Smooth muscle cell (in vitro differentiated cells): Measurements from ENCODE around the gene WDPCP. TPM values are rescaled to one million over a fixed set of nuclear protein-coding genes. Genes with fewer than 3 reads are reported as not detected.
"Not testable (repeated sequence)": the region's sequence is repeated elsewhere in the genome, so short reads cannot be mapped to it uniquely, and the experiment has no call there.

Experiments used
- DNase-seq: peaks from one replicate; lab custom pipeline; 2025; ENCODE audit not compliant: unreplicated experiment; lab: John Stamatoyannopoulos, UW
- H2AFZ ChIP-seq: fragments of 200-600 bp; sonication (generic); 2 replicates; pipeline ENCODE4 v1.6.0; 2016; ENCODE audit warnings: antibody characterized with exemption, low read depth, mild to moderate bottlenecking
- H3F3A ChIP-seq: fragments of 200-600 bp; sonication (generic); 2 replicates; pipeline ENCODE4 v1.6.0; 2017; ENCODE audit warnings: antibody characterized with exemption, low read depth
- H3K27ac ChIP-seq: fragments of 200-600 bp; sonication (generic); 2 replicates; pipeline ENCODE4 v1.5.1; 2016; ENCODE audit warnings: low read depth, mild to moderate bottlenecking
- H3K27me3 ChIP-seq: fragments of 200-600 bp; sonication (generic); 2 replicates; pipeline ENCODE4 v1.6.1; 2016; ENCODE audit warnings: low read depth, mild to moderate bottlenecking
- H3K36me3 ChIP-seq: fragments of 200-600 bp; sonication (generic); 2 replicates; pipeline ENCODE4 v1.5.1; 2016; ENCODE audit warnings: low read depth
- H3K4me1 ChIP-seq: fragments of 200-600 bp; sonication (generic); 2 replicates; pipeline ENCODE4 v1.5.1; 2016; ENCODE audit warnings: low read depth
- H3K4me2 ChIP-seq: fragments of 200-600 bp; sonication (generic); 2 replicates; pipeline ENCODE4 v1.6.0; 2016; ENCODE audit warnings: mild to moderate bottlenecking
- H3K4me3 ChIP-seq: fragments of 200-600 bp; sonication (generic); 2 replicates; pipeline ENCODE4 v1.5.1; 2016; ENCODE audit warnings: mild to moderate bottlenecking
- H3K79me2 ChIP-seq: fragments of 200-600 bp; sonication (generic); 2 replicates; pipeline ENCODE4 v1.6.0; 2016; ENCODE audit warnings: low read depth, mild to moderate bottlenecking
- H3K9ac ChIP-seq: fragments of 200-600 bp; sonication (generic); 2 replicates; pipeline ENCODE4 v1.6.0; 2016; ENCODE audit warnings: low read depth
- H3K9me3 ChIP-seq: fragments of 200-600 bp; sonication (generic); replicated peaks from 2 replicates; pipeline ENCODE4 v1.5.1; 2016; ENCODE audit warnings: low read depth
- H4K20me1 ChIP-seq: fragments of 200-600 bp; sonication (generic); 2 replicates; pipeline ENCODE4 v1.6.0; 2016; ENCODE audit warnings: low read depth
- WGBS: methylation state at CpG from one replicate; pipeline ENCODE4 v1.1.7; 2016; ENCODE audit warnings: low lambda C conversion rate; 5-methylcytosine and 5-hydroxymethylcytosine counted together
- polyA plus RNA-seq: library from polyadenylated mRNA; unstranded; fragments of >200 nt; fragmentation: Nextera tagmentation; extraction: Ambion mirVana; gene quantifications from 2 replicates; pipeline ENCODE4 v1.2.1, GENCODE V29; 2016
- total RNA-seq: library from RNA; depleted of rRNA; stranded (reverse); fragments of >200 nt; gene quantifications from 2 replicates; pipeline ENCODE4 v1.2.3, GENCODE V29; 2014
- TF ChIP-seq, protein P1 (sequence below): fragments of 200-600 bp; sonication (generic); IDR thresholded peaks from 2 replicates; pipeline ENCODE4 v1.5.1; 2017; ENCODE audit warnings: borderline replicate concordance, mild to moderate bottlenecking, antibody characterized with exemption; ENCODE audit not compliant: insufficient read depth, poor library complexity, severe bottlenecking

The WDPCP gene
- total and polyA plus RNA-seq, 2 experiments from 2014 or later: 7.5 to 8.1 TPM

DNA sequence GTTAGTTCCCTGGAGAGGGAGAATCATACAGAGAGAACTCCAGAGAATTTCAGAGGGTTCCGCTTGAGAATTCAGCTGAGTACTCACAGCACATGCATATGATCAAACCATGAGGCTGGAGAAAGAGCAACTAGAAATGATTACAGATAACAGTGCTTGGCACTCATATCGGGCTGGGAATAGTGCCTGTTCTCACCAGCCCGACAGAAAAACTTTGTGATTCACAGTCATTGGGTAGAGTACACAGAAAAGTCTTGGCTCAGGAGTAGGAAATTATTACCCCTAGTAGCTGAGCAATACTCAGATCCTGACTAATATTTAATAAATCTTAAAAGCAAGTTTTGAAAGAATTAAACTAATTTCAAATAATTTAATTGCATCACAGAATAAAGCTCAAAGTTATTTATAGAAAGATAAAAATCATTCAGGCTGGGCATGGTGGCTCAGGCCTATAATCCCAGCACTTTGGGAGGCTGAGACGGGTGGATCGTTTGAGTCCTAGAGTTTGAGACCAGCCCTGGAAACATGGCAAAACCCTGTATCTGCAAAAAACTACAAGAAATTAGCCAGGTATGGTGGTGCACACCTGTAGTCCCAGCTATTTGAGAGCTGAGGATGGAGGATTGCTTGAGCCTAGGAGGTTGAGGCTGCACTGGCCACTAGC, 6.8 kb downstream of the WDPCP start:
- Histone ChIP-seq H3F3A (no peaks in the 10 kb centered on the region), H3K36me3 (no peaks in the 10 kb centered on the region), H3K9me3 (no peaks in the 10 kb centered on the region), H3K9ac (no peak overlapping the region), H4K20me1 (peaks cover 3% of the 10 kb centered on the region), H2AFZ (no peak overlapping the region), H3K79me2 (peaks cover 64% of the 10 kb centered on the region), H3K27me3 (no peaks in the 10 kb centered on the region), H3K27ac (no peak overlapping the region), H3K4me3 (no peak overlapping the region), H3K4me2 (no peak overlapping the region), H3K4me1 (no peaks in the 10 kb centered on the region)
- TF ChIP-seq, protein P1, sequence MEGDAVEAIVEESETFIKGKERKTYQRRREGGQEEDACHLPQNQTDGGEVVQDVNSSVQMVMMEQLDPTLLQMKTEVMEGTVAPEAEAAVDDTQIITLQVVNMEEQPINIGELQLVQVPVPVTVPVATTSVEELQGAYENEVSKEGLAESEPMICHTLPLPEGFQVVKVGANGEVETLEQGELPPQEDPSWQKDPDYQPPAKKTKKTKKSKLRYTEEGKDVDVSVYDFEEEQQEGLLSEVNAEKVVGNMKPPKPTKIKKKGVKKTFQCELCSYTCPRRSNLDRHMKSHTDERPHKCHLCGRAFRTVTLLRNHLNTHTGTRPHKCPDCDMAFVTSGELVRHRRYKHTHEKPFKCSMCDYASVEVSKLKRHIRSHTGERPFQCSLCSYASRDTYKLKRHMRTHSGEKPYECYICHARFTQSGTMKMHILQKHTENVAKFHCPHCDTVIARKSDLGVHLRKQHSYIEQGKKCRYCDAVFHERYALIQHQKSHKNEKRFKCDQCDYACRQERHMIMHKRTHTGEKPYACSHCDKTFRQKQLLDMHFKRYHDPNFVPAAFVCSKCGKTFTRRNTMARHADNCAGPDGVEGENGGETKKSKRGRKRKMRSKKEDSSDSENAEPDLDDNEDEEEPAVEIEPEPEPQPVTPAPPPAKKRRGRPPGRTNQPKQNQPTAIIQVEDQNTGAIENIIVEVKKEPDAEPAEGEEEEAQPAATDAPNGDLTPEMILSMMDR: no peak
- 73% methylated on average over 5 of the region's 5 CpGs for WGBS
- no peak for DNase-seq

DNA sequence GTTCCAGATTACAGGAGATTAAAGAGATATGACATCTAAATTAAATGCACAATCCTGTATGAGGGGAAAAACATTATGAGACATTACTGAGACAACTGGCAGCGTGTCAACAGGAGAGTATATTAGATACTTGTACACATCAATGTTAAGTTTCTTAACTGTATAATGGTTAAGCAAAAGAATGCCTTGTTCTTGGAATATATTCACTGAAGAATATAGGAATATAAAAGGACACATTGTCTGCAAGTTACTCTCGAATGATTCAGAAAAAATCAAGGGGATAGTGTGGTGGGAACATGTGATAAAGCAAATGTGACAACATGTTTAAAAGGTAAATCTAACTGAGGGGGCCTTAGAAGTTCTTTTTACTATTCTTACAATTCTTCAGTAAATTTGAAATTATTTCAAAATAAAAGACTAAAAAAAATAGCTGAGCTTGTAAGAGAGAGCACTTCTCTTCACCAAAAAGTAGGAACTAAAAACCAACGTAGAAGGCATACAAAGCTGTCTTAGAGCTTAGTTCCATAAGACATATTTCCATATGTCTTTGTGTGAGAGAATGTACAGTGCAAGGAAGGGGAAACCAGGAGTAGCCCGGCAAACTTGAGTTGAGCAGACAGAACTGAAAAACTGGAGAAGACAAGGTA, 7.5 kb downstream of the WDPCP start:
- no peaks in the 10 kb centered on the region for H3K27me3 ChIP-seq
- no peak overlapping the region for H2AFZ ChIP-seq
- no peak overlapping the region for H3K27ac ChIP-seq
- peaks cover 3% of the 10 kb centered on the region for H4K20me1 ChIP-seq
- WGBS: 89% methylated on average over 4 of the region's 4 CpGs
- TF ChIP-seq, protein P1: no peak
- no peak overlapping the region for H3K9ac ChIP-seq
- H3K9me3 ChIP-seq: no peaks in the 10 kb centered on the region
- peaks cover 62% of the 10 kb centered on the region for H3K79me2 ChIP-seq
- no peaks in the 10 kb centered on the region for H3K4me1 ChIP-seq
- H3K36me3 ChIP-seq: no peaks in the 10 kb centered on the region
- no peak for DNase-seq
- no peak overlapping the region for H3K4me3 ChIP-seq
- H3F3A ChIP-seq: no peaks in the 10 kb centered on the region
- no peak overlapping the region for H3K4me2 ChIP-seq

DNA sequence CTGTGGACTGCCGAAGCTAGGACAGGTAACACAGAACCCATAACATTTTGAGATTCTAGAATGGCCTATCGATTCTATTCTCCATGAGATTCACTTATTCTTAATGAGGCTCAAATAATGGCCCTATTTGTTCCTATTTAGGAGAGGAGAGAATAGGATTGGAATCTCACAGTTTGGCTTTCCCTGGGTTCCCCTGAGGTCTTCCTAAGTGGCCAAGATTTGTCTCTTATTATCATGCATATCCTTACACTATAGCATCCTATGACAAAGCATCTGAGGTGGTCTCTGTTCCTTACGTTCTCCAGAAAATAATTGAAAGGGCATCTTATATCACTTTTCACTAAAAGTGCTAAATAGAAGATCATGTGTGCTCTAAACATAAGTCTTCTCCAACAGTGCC, 9.5 kb downstream of the WDPCP start:
- TF ChIP-seq, protein P1: no peak
- no peaks in the 10 kb centered on the region for H3K27me3 ChIP-seq
- no peak overlapping the region for H3K4me3 ChIP-seq
- no peak overlapping the region for H3K4me2 ChIP-seq
- WGBS: 98% methylated on average over 3 of the region's 3 CpGs
- H3K9ac ChIP-seq: no peak overlapping the region
- no peak overlapping the region for H2AFZ ChIP-seq
- no peaks in the 10 kb centered on the region for H3F3A ChIP-seq
- H4K20me1 ChIP-seq: peaks cover 3% of the 10 kb centered on the region
- H3K36me3 ChIP-seq: no peaks in the 10 kb centered on the region
- no peaks in the 10 kb centered on the region for H3K4me1 ChIP-seq
- DNase-seq: no peak
- no peaks in the 10 kb centered on the region for H3K9me3 ChIP-seq
- H3K27ac ChIP-seq: no peak overlapping the region
- H3K79me2 ChIP-seq: peaks cover 55% of the 10 kb centered on the region

DNA sequence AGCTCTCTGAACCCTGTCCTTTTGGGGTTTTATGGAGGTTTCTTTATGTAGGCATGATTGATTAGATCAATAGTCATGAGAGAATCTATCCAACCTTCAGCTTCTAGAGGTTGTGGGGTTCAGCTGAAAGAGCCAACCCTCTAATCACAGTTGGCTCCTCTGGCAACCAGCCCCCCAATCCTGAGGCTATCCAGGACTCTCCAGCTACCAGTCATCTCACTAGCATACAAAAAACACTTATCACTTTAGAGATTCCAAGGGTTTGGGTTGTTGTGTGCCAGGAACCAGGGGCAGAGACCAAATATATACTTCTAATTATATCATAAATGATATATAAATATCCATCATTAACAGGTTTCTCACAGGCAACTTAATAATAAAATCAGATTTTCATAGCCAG, 11.7 kb downstream of the WDPCP start:
- no peaks in the 10 kb centered on the region for H3K4me1 ChIP-seq
- peaks cover 3% of the 10 kb centered on the region for H4K20me1 ChIP-seq
- H3K4me3 ChIP-seq: no peak overlapping the region
- no peaks in the 10 kb centered on the region for H3K27me3 ChIP-seq
- no peak overlapping the region for H2AFZ ChIP-seq
- H3K36me3 ChIP-seq: no peaks in the 10 kb centered on the region
- no peak overlapping the region for H3K27ac ChIP-seq
- no peak overlapping the region for H3K4me2 ChIP-seq
- no peak for DNase-seq
- TF ChIP-seq, protein P1: no peak
- no peak overlapping the region for H3K9ac ChIP-seq
- H3K9me3 ChIP-seq: no peaks in the 10 kb centered on the region
- no peaks in the 10 kb centered on the region for H3F3A ChIP-seq
- peaks cover 37% of the 10 kb centered on the region for H3K79me2 ChIP-seq

DNA sequence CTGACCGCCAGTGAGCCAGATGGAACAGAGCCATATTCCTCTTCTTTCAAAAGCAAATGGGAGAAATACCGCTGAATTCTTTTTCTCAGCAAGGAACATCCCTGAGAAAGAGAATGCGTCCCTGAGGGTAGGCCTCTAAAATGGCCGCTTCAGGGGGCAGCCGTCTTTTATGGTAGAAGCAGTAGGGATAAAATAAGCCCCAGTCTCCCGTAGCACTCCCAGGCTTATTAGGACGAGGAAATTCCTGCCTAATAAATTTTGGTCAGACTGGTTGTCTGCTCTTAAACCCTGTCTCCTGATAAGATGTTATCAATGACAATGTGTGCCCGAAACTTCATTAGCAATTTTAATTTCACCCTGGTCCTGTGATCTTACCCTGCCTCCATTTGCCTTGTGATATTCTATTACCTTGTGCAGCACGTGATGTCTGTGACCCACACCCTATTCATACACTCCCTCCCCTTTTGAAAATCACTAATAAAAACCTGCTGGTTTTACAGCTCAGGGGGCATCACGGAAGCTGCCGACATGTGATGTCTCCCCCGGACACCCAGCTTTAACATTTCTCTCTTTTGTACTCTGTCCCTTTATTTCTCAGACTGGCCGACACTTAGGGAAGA, 14.4 kb downstream of the WDPCP start:
- not testable (repeated sequence) for H3K36me3 ChIP-seq, H3K9ac ChIP-seq, H3K4me1 ChIP-seq, H3K27ac ChIP-seq, H3F3A ChIP-seq, H4K20me1 ChIP-seq, H3K27me3 ChIP-seq, DNase-seq, H3K4me3 ChIP-seq, H3K4me2 ChIP-seq, H2AFZ ChIP-seq, H3K9me3 ChIP-seq
- WGBS: 86% methylated on average over 13 of the region's 13 CpGs
- H3K79me2 ChIP-seq: peaks cover 25% of the 10 kb centered on the region
